SK-N-SH (cell line): ENCODE measurements around the gene IL7R. TPM values are rescaled to one million over a fixed set of nuclear protein-coding genes. Genes with fewer than 3 reads are reported as not detected.

ENCODE experiments used
- CTCF ChIA-PET: fragments of 300-600, 350-600 bp; formaldehyde crosslinking; extraction: SDS; loops from one replicate; lab custom pipeline; 2021; lab: Yijun Ruan, JAX
- POLR2A ChIA-PET: fragments of 350-600 bp; sonication (Branson Sonifier 250); formaldehyde crosslinking; extraction: SDS; loops from one replicate; lab custom pipeline; 2020; ENCODE audit warnings: antibody characterized with exemption, inconsistent platforms; lab: Yijun Ruan, JAX
- DNase-seq: peaks from one replicate; pipeline ENCODE4 v3.0.0; 2012
- H2AFZ ChIP-seq: fragments of 200-600 bp; sonication (generic); 2 replicates; pipeline ENCODE4 v1.8.1; 2016; ENCODE audit warnings: antibody characterized with exemption, mild to moderate bottlenecking, low read depth
- H3F3A ChIP-seq: fragments of 200-600 bp; sonication (generic); replicated peaks from 2 replicates; pipeline ENCODE3; 2016; ENCODE audit warnings: antibody characterized with exemption, mild to moderate bottlenecking; ENCODE audit not compliant: insufficient read depth
- H3K27ac ChIP-seq, 2 experiments: fragments of 200-500 bp in 1 of 2; fragments of 200-600 bp in 1 of 2; sonication (Bioruptor generic) in 1 of 2; sonication (generic), shearing (Covaris generic) in 1 of 2; 2 replicates each; pipeline versions ENCODE4 v1.5.1 to v1.6.1; 2014 to 2016; ENCODE audit warnings: low read depth in 2 of 2, inconsistent platforms in 1 of 2, low read length in 1 of 2, mild to moderate bottlenecking in 1 of 2, mixed read lengths in 1 of 2
- H3K27me3 ChIP-seq: fragments of 200-600 bp; sonication (generic), shearing (Covaris generic); 2 replicates; pipeline ENCODE4 v1.6.1; 2016; ENCODE audit warnings: mixed run types; ENCODE audit not compliant: insufficient read depth
- H3K36me3 ChIP-seq, 2 experiments: fragments of 200-500 bp in 1 of 2; fragments of 200-600 bp in 1 of 2; sonication (Bioruptor generic) in 1 of 2; sonication (generic) in 1 of 2; replicated peaks in 1 of 2; 2 replicates each; pipeline versions ENCODE3 to v1.5.1; 2014 to 2016; ENCODE audit warnings: low read length in 1 of 2, mild to moderate bottlenecking in 1 of 2; ENCODE audit not compliant: insufficient read depth in 2 of 2, control insufficient read depth in 1 of 2
- H3K4me1 ChIP-seq, 2 experiments: fragments of 200-500 bp in 1 of 2; fragments of 200-600 bp in 1 of 2; sonication (Bioruptor generic) in 1 of 2; sonication (generic), shearing (Covaris generic) in 1 of 2; 2 replicates each; pipeline versions ENCODE4 v1.5.1 to v1.6.1; 2014 to 2016; ENCODE audit warnings: low read depth in 1 of 2, low read length in 1 of 2, mixed run types in 1 of 2; ENCODE audit not compliant: insufficient read depth in 2 of 2, control insufficient read depth in 1 of 2
- H3K4me2 ChIP-seq: fragments of 200-600 bp; sonication (generic), shearing (Covaris generic); 2 replicates; pipeline ENCODE4 v1.6.1; 2017; ENCODE audit warnings: mixed run types
- H3K4me3 ChIP-seq, 2 experiments: fragments of 200-500 bp in 1 of 2; fragments of 200-600 bp in 1 of 2; sonication (Bioruptor generic) in 1 of 2; sonication (generic), shearing (Covaris generic) in 1 of 2; 2 replicates each; pipeline versions ENCODE4 v1.5.1 to v1.8.1; 2014 to 2016; ENCODE audit warnings: low read depth in 2 of 2, inconsistent platforms in 1 of 2, low read length in 1 of 2, mild to moderate bottlenecking in 1 of 2, mixed read lengths in 1 of 2, moderate library complexity in 1 of 2
- H3K79me2 ChIP-seq: fragments of 200-600 bp; sonication (generic); 2 replicates; pipeline ENCODE4 v1.8.1; 2017; ENCODE audit warnings: mild to moderate bottlenecking; ENCODE audit not compliant: insufficient read depth
- H3K9ac ChIP-seq: fragments of 200-600 bp; sonication (generic); 2 replicates; pipeline ENCODE4 v1.6.1; 2017; ENCODE audit warnings: mixed run types
- H3K9me2 ChIP-seq: fragments of 200-600 bp; sonication (generic); 2 replicates; pipeline ENCODE4 v1.6.1; 2017; ENCODE audit warnings: mixed run types
- H3K9me3 ChIP-seq: fragments of 200-600 bp; sonication (generic); 2 replicates; pipeline ENCODE4 v1.6.1; 2017; ENCODE audit warnings: mixed run types, mild to moderate bottlenecking, moderate library complexity
- H4K20me1 ChIP-seq: fragments of 200-600 bp; sonication (generic); 2 replicates; pipeline ENCODE4 v1.6.1; 2017; ENCODE audit warnings: mild to moderate bottlenecking, mixed run types; ENCODE audit not compliant: insufficient read depth
- EP300 ChIP-seq, 2 experiments: IDR thresholded peaks; 2 replicates each; pipeline versions ENCODE4 v1.4.0 to v1.6.1; 2012; ENCODE audit warnings: borderline replicate concordance in 1 of 2, low read depth in 1 of 2, low read length in 1 of 2
- FOSL2 ChIP-seq: IDR thresholded peaks from 2 replicates; pipeline ENCODE4 v1.4.0; 2012; ENCODE audit warnings: low read depth, mild to moderate bottlenecking, moderate library complexity, borderline replicate concordance
- FOXJ3 ChIP-seq: sonication (generic); formaldehyde crosslinking; IDR thresholded peaks from 2 replicates; pipeline ENCODE4 v1.5.1; 2020; ENCODE audit warnings: mild to moderate bottlenecking, missing genetic modification reagents
- GATA2 ChIP-seq: sonication (generic); formaldehyde crosslinking; IDR thresholded peaks from 2 replicates; pipeline ENCODE4 v1.5.0; 2020; ENCODE audit warnings: mild to moderate bottlenecking, missing genetic modification reagents
- JUND ChIP-seq: IDR thresholded peaks from 2 replicates; pipeline ENCODE4 v1.4.0; 2012
- MEF2A ChIP-seq: IDR thresholded peaks from 2 replicates; pipeline ENCODE4 v1.4.0; 2012; ENCODE audit warnings: low read depth, borderline replicate concordance
- NFIC ChIP-seq: IDR thresholded peaks from 2 replicates; pipeline ENCODE4 v1.4.0; 2012; ENCODE audit warnings: borderline replicate concordance
- RAD21 ChIP-seq: IDR thresholded peaks from 2 replicates; pipeline ENCODE4 v1.6.1; 2012; ENCODE audit warnings: mild to moderate bottlenecking, low read length
- RXRA ChIP-seq: IDR thresholded peaks from 2 replicates; pipeline ENCODE4 v1.4.0; 2012; ENCODE audit warnings: low read depth, mild to moderate bottlenecking, borderline replicate concordance
- SIN3A ChIP-seq: IDR thresholded peaks from 2 replicates; pipeline ENCODE4 v1.6.1; 2012; ENCODE audit warnings: low read depth, mild to moderate bottlenecking, low read length, moderate library complexity, borderline replicate concordance
- TCF12 ChIP-seq: IDR thresholded peaks from 2 replicates; pipeline ENCODE4 v1.4.0; 2012
- TEAD4 ChIP-seq: IDR thresholded peaks from 2 replicates; pipeline ENCODE4 v1.4.0; 2012; ENCODE audit warnings: mild to moderate bottlenecking, borderline replicate concordance; ENCODE audit not compliant: insufficient read depth
- YY1 ChIP-seq: IDR thresholded peaks from 2 replicates; pipeline ENCODE4 v1.4.0; 2012; ENCODE audit warnings: low read depth, mild to moderate bottlenecking
- WGBS: methylation state at CpG from one replicate; pipeline ENCODE4 v1.1.6; 2017; ENCODE audit warnings: low lambda C conversion rate; 5-methylcytosine and 5-hydroxymethylcytosine counted together
- polyA plus RNA-seq, 3 experiments: library from polyadenylated mRNA; depleted of rRNA; stranded (reverse); fragments of >200 nt; gene quantifications; 2 replicates each; pipeline ENCODE4 v1.2.3, GENCODE V29; 2012
- TF ChIP-seq, protein P1 (sequence below): fragments of 150-350 bp; IDR thresholded peaks from 2 replicates; pipeline ENCODE4 v1.6.1; 2017; ENCODE audit warnings: antibody characterized with exemption, low read length, low read depth, borderline replicate concordance
- TF ChIP-seq, protein P2 (sequence below): IDR thresholded peaks from 2 replicates; pipeline ENCODE4 v1.4.0; 2012; ENCODE audit warnings: low read depth
- TF ChIP-seq, protein P3 (sequence below): fragments of 200-600 bp; sonication (generic); IDR thresholded peaks from 2 replicates; pipeline ENCODE4 v1.6.1; 2017; ENCODE audit warnings: antibody characterized with exemption, mild to moderate bottlenecking, moderate library complexity
- TF ChIP-seq, protein P4 (sequence below): IDR thresholded peaks from 2 replicates; pipeline ENCODE4; 2012
- TF ChIP-seq, protein P5 (sequence below): fragments of 150-350 bp; IDR thresholded peaks from 2 replicates; pipeline ENCODE4 v1.6.1; 2016; ENCODE audit warnings: mild to moderate bottlenecking, low read depth, low read length

Gene IL7R
- polyA plus RNA-seq, 1 of the 3 experiments (the other 2 are of a cell fraction), result 3.0 TPM

DNA sequence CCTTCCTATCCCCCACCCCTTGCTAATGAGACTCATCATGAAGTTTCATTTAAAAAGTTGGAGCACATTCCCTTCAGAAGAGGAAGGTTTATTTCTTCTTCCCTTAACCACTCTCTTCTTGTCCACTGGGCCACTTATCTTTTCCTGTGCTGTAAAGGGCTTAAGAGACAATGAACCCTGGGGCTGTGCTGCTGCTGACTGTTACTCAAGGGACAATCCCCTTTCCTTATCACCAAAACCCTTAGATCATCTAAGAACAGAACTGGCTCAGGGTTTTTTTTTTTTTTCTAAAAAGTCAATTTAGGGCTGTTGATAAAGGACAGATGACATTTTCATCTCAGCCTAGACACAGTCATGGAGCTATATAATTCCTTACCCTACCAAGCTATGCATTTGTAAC lies 52.1 kb downstream of the IL7R start:
- Histone ChIP-seq H4K20me1 (no peaks in the 10 kb centered on the region), H3K27me3 (no peaks in the 10 kb centered on the region), H3K9me2 (no peaks in the 10 kb centered on the region), H3K79me2 (no peaks in the 10 kb centered on the region), H3F3A (no peaks in the 10 kb centered on the region), H3K4me2 (no peak overlapping the region), H2AFZ (no peak overlapping the region), H3K36me3 (no peaks in the 10 kb centered on the region), H3K9me3 (no peaks in the 10 kb centered on the region), H3K9ac (no peak overlapping the region), H3K4me1 (peaks cover 0 to 3% of the 10 kb centered on the region in 2 experiments; a peak in 2 of 4 replicates), H3K4me3 (no peak overlapping the region), H3K27ac (no peak overlapping the region; a peak in 1 of 4 replicates)
- CTCF ChIA-PET, result interaction anchor here (2.0 kb wide), 2 partner anchors 12 to 16 kb away, joined by 5 to 7 read pairs; no protein-coding TSS in a partner anchor
- TF ChIP-seq EP300 (IDR thresholded peaks at IDR 0.05; ENCODE audit: borderline replicate concordance in 1 of 2, low read depth in 1 of 2, low read length in 1 of 2) (0 out of 4 replicates have a peak, but pooled peaks of 1 of the 2 experiments have one; percentile 11), SIN3A (no peak), NFIC (no peak), GATA2 (peak; percentile 81), FOXJ3 (peak; percentile 65)
- TF ChIP-seq, protein P1, sequence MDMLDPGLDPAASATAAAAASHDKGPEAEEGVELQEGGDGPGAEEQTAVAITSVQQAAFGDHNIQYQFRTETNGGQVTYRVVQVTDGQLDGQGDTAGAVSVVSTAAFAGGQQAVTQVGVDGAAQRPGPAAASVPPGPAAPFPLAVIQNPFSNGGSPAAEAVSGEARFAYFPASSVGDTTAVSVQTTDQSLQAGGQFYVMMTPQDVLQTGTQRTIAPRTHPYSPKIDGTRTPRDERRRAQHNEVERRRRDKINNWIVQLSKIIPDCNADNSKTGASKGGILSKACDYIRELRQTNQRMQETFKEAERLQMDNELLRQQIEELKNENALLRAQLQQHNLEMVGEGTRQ, result no peak
- POLR2A ChIA-PET, result no interaction called here
- DNase-seq, result peak; percentile 39

DNA sequence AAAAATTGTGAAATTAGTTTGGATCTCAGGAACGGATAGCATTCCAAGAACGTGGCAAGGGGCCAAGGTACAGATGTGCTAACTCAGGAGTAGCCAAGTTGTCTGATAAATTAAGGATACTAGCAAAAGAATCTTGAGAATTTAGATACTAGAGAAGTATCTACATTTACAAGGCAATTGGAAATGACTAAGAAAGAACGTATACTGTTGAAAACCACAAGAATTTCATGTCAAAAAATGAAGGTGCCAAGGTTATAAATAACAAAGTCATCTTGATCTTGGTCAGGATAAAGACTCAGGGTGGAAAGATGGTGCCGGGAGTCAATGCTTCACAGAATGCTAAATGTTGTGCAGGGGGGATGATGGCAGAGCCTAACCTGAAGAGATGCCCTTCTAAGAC lies 62.5 kb downstream of the IL7R start:
- peak in 1 of 2 experiments; percentile 87; a peak in 2 of 4 replicates for TF ChIP-seq EP300 (IDR thresholded peaks at IDR 0.05; ENCODE audit: borderline replicate concordance in 1 of 2, low read depth in 1 of 2, low read length in 1 of 2)
- TF ChIP-seq SIN3A, result no peak
- TF ChIP-seq, protein P2, sequence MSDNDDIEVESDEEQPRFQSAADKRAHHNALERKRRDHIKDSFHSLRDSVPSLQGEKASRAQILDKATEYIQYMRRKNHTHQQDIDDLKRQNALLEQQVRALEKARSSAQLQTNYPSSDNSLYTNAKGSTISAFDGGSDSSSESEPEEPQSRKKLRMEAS, result 0 out of 2 replicates have a peak, but pooled peaks have one; percentile 21
- no peak for TF ChIP-seq RAD21
- TF ChIP-seq, protein P3, sequence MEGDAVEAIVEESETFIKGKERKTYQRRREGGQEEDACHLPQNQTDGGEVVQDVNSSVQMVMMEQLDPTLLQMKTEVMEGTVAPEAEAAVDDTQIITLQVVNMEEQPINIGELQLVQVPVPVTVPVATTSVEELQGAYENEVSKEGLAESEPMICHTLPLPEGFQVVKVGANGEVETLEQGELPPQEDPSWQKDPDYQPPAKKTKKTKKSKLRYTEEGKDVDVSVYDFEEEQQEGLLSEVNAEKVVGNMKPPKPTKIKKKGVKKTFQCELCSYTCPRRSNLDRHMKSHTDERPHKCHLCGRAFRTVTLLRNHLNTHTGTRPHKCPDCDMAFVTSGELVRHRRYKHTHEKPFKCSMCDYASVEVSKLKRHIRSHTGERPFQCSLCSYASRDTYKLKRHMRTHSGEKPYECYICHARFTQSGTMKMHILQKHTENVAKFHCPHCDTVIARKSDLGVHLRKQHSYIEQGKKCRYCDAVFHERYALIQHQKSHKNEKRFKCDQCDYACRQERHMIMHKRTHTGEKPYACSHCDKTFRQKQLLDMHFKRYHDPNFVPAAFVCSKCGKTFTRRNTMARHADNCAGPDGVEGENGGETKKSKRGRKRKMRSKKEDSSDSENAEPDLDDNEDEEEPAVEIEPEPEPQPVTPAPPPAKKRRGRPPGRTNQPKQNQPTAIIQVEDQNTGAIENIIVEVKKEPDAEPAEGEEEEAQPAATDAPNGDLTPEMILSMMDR, result no peak
- peak; percentile 78 for TF ChIP-seq TCF12
- peak; percentile 75 for TF ChIP-seq JUND
- TF ChIP-seq, protein P4, sequence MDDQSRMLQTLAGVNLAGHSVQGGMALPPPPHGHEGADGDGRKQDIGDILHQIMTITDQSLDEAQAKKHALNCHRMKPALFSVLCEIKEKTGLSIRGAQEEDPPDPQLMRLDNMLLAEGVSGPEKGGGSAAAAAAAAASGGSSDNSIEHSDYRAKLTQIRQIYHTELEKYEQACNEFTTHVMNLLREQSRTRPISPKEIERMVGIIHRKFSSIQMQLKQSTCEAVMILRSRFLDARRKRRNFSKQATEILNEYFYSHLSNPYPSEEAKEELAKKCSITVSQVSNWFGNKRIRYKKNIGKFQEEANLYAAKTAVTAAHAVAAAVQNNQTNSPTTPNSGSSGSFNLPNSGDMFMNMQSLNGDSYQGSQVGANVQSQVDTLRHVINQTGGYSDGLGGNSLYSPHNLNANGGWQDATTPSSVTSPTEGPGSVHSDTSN, result peak; percentile 81
- TF ChIP-seq FOSL2, result peak; percentile 47; the same call in 1 of the 2 replicates
- TF ChIP-seq TEAD4, result peak; percentile 85
- TF ChIP-seq YY1, result peak; percentile 39; the same call in 1 of the 2 replicates
- peak; percentile 79 for TF ChIP-seq MEF2A
- TF ChIP-seq, protein P5, sequence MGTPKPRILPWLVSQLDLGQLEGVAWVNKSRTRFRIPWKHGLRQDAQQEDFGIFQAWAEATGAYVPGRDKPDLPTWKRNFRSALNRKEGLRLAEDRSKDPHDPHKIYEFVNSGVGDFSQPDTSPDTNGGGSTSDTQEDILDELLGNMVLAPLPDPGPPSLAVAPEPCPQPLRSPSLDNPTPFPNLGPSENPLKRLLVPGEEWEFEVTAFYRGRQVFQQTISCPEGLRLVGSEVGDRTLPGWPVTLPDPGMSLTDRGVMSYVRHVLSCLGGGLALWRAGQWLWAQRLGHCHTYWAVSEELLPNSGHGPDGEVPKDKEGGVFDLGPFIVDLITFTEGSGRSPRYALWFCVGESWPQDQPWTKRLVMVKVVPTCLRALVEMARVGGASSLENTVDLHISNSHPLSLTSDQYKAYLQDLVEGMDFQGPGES, result no peak
- peak; percentile 42; the same call in 1 of the 2 replicates for TF ChIP-seq RXRA
- peak; percentile 89 for TF ChIP-seq NFIC
- Histone ChIP-seq H3K9me2 (no peaks in the 10 kb centered on the region), H4K20me1 (no peaks in the 10 kb centered on the region), H3K36me3 (no peaks in the 10 kb centered on the region), H2AFZ (no peak overlapping the region), H3K4me1 (no peaks in the 10 kb centered on the region; a peak in 1 of 4 replicates), H3K9me3 (no peaks in the 10 kb centered on the region), H3K27ac (peak overlapping the region in 1 of 2 experiments; percentile 16; a peak in 2 of 4 replicates), H3K4me3 (no peak overlapping the region), H3K79me2 (no peaks in the 10 kb centered on the region), H3K27me3 (no peaks in the 10 kb centered on the region), H3K9ac (no peak overlapping the region), H3K4me2 (no peak overlapping the region), H3F3A (peaks cover 3% of the 10 kb centered on the region)
- CTCF ChIA-PET, result interaction anchor here (0.7 to 1.1 kb wide), 2 partner anchors 142 to 301 kb away, joined by 3 read pairs; no protein-coding TSS in a partner anchor
- POLR2A ChIA-PET, result no interaction called here
- WGBS, result 7% methylated on average over 4 of the region's 4 CpGs
- DNase-seq, result no peak
